SJSA1 (cell line): ENCODE results near the gene ASB13. TPM values are rescaled to one million over a fixed set of nuclear protein-coding genes. Genes with fewer than 3 reads are reported as not detected.

Source experiments
- DNase-seq, 2 experiments: peaks; one replicate each; pipeline ENCODE4 v3.0.0-alpha.2; 2015 to 2020; ENCODE audit warnings: low spot score in 2 of 2, low read depth in 1 of 2
- H3K27ac ChIP-seq: fragments of 250-450 bp; sonication (Bioruptor Pico); 2 replicates; pipeline ENCODE4 v1.5.1; 2020; ENCODE audit warnings: mild to moderate bottlenecking, moderate library complexity
- H3K27me3 ChIP-seq: fragments of 250-450 bp; sonication (Bioruptor Pico); replicated peaks from 2 replicates; pipeline ENCODE4 v1.5.1; 2020; ENCODE audit warnings: mild to moderate bottlenecking, moderate library complexity
- H3K36me3 ChIP-seq: fragments of 250-450 bp; sonication (Bioruptor Pico); 2 replicates; pipeline ENCODE4 v1.5.1; 2020; ENCODE audit warnings: mild to moderate bottlenecking
- H3K4me1 ChIP-seq: fragments of 250-450 bp; sonication (Bioruptor Pico); replicated peaks from 2 replicates; pipeline ENCODE4 v1.6.1; 2021; ENCODE audit warnings: mild to moderate bottlenecking
- H3K4me3 ChIP-seq: fragments of 250-450 bp; sonication (Bioruptor Pico); 2 replicates; pipeline ENCODE4 v1.5.1; 2020; ENCODE audit warnings: mild to moderate bottlenecking
- H3K9me3 ChIP-seq: fragments of 250-450 bp; sonication (Bioruptor Pico); replicated peaks from 2 replicates; pipeline ENCODE4 v1.5.1; 2020; ENCODE audit warnings: mild to moderate bottlenecking
- total RNA-seq: library from RNA; depleted of rRNA; stranded (reverse); fragments of >200 nt; shearing (Covaris generic); gene quantifications from 2 replicates; pipeline ENCODE4 v1.2.3, GENCODE V29; 2014

ASB13 gene
- total RNA-seq, 1 experiment from 2014 or later = 6.8 TPM

- no peaks in the 10 kb centered on the region for H3K36me3 ChIP-seq
- no peaks in the 10 kb centered on the region for H3K27me3 ChIP-seq
- H3K9me3 ChIP-seq = no peaks in the 10 kb centered on the region
- no peak overlapping the region for H3K4me3 ChIP-seq
- peaks cover 11% of the 10 kb centered on the region for H3K4me1 ChIP-seq
- H3K27ac ChIP-seq = no peak overlapping the region
- no peak for DNase-seq
These were observed 46.1 kb downstream of the ASB13 start for GRCh38 chr10:5620223-5620721.

- no peak overlapping the region for H3K27ac ChIP-seq
- no peaks in the 10 kb centered on the region for H3K9me3 ChIP-seq
- no peak overlapping the region for H3K4me3 ChIP-seq
- H3K36me3 ChIP-seq = no peaks in the 10 kb centered on the region
- H3K4me1 ChIP-seq = peaks cover 16% of the 10 kb centered on the region
- DNase-seq = no peak
- H3K27me3 ChIP-seq = no peaks in the 10 kb centered on the region
These were observed 46.8 kb downstream of the ASB13 start for GRCh38 chr10:5619362-5620211.

GRCh38 chr10:5618829-5619228, 47.6 kb downstream of the ASB13 start:
- Histone ChIP-seq H3K27ac (no peak overlapping the region), H3K4me3 (no peak overlapping the region), H3K9me3 (no peaks in the 10 kb centered on the region), H3K36me3 (no peaks in the 10 kb centered on the region), H3K27me3 (no peaks in the 10 kb centered on the region), H3K4me1 (peaks cover 21% of the 10 kb centered on the region)
- no peak for DNase-seq

- Histone ChIP-seq H3K27ac (no peak overlapping the region), H3K27me3 (no peaks in the 10 kb centered on the region), H3K4me3 (no peak overlapping the region), H3K9me3 (no peaks in the 10 kb centered on the region), H3K36me3 (no peaks in the 10 kb centered on the region), H3K4me1 (peaks cover 22% of the 10 kb centered on the region)
- no peak for DNase-seq
These were observed 48.4 kb downstream of the ASB13 start for GRCh38 chr10:5618042-5618441.

GRCh38 chr10:5617521-5617920, 48.9 kb downstream of the ASB13 start:
- DNase-seq = no peak
- Histone ChIP-seq H3K4me3 (no peak overlapping the region), H3K27me3 (no peaks in the 10 kb centered on the region), H3K9me3 (no peaks in the 10 kb centered on the region), H3K4me1 (peaks cover 20% of the 10 kb centered on the region), H3K36me3 (no peaks in the 10 kb centered on the region), H3K27ac (no peak overlapping the region)

GRCh38 chr10:5616836-5617235, 49.6 kb downstream of the ASB13 start:
- Histone ChIP-seq H3K9me3 (no peaks in the 10 kb centered on the region), H3K4me3 (no peak overlapping the region), H3K4me1 (peaks cover 26% of the 10 kb centered on the region), H3K36me3 (no peaks in the 10 kb centered on the region), H3K27me3 (no peaks in the 10 kb centered on the region), H3K27ac (no peak overlapping the region)
- no peak for DNase-seq

GRCh38 chr10:5616046-5616445, 50.3 kb downstream of the ASB13 start:
- H3K4me1 ChIP-seq = peaks cover 30% of the 10 kb centered on the region
- H3K27ac ChIP-seq = no peak overlapping the region

GRCh38 chr10:5615316-5615715, 51.1 kb downstream of the ASB13 start:
- Histone ChIP-seq H3K4me3 (no peak overlapping the region), H3K27me3 (no peaks in the 10 kb centered on the region), H3K36me3 (no peaks in the 10 kb centered on the region), H3K27ac (no peak overlapping the region), H3K4me1 (peaks cover 30% of the 10 kb centered on the region), H3K9me3 (no peaks in the 10 kb centered on the region)
- no peak for DNase-seq

More at GRCh38 chr10:5616046-5616445, 50.3 kb downstream of the ASB13 start:
- no peaks in the 10 kb centered on the region for H3K9me3 ChIP-seq
- peak in 1 of 2 experiments; percentile 65 for DNase-seq
- H3K27me3 ChIP-seq = no peaks in the 10 kb centered on the region
- no peak overlapping the region for H3K4me3 ChIP-seq
- H3K36me3 ChIP-seq = no peaks in the 10 kb centered on the region

GRCh38 chr10:5614155-5614721, 52.2 kb downstream of the ASB13 start:
- Histone ChIP-seq H3K9me3 (no peaks in the 10 kb centered on the region), H3K27ac (no peak overlapping the region), H3K36me3 (no peaks in the 10 kb centered on the region), H3K27me3 (no peaks in the 10 kb centered on the region), H3K4me1 (peaks cover 30% of the 10 kb centered on the region), H3K4me3 (no peak overlapping the region)
- no peak for DNase-seq

GRCh38 chr10:5613481-5614154, 52.8 kb downstream of the ASB13 start:
- Histone ChIP-seq H3K4me3 (no peak overlapping the region), H3K27ac (no peak overlapping the region), H3K36me3 (no peaks in the 10 kb centered on the region), H3K9me3 (no peaks in the 10 kb centered on the region), H3K27me3 (no peaks in the 10 kb centered on the region), H3K4me1 (peaks cover 30% of the 10 kb centered on the region)
- DNase-seq = no peak

GRCh38 chr10:5611899-5612680, 54.3 kb downstream of the ASB13 start:
- H3K9me3 ChIP-seq = no peaks in the 10 kb centered on the region
- no peak overlapping the region for H3K4me3 ChIP-seq
- H3K27ac ChIP-seq = no peak overlapping the region
- H3K36me3 ChIP-seq = no peaks in the 10 kb centered on the region
- peaks cover 30% of the 10 kb centered on the region for H3K4me1 ChIP-seq
- no peak for DNase-seq
- H3K27me3 ChIP-seq = no peaks in the 10 kb centered on the region

GRCh38 chr10:5609952-5610616, 56.3 kb downstream of the ASB13 start:
- Histone ChIP-seq H3K4me3 (no peak overlapping the region), H3K4me1 (peaks cover 21% of the 10 kb centered on the region), H3K9me3 (no peaks in the 10 kb centered on the region), H3K36me3 (no peaks in the 10 kb centered on the region), H3K27me3 (no peaks in the 10 kb centered on the region), H3K27ac (no peak overlapping the region)
- DNase-seq = no peak

GRCh38 chr10:5608608-5609220, 57.7 kb downstream of the ASB13 start:
- Histone ChIP-seq H3K4me3 (no peak overlapping the region), H3K27ac (no peak overlapping the region), H3K27me3 (no peaks in the 10 kb centered on the region), H3K4me1 (peaks cover 11% of the 10 kb centered on the region), H3K36me3 (no peaks in the 10 kb centered on the region), H3K9me3 (no peaks in the 10 kb centered on the region)
- no peak for DNase-seq
